Measurements from ENCODE around the gene CYP46A1.
"Not testable (repeated sequence)": the region's sequence is repeated elsewhere in the genome, so short reads cannot be mapped to it uniquely, and the experiment has no call there.

Gene CYP46A1

GRCh38 chr14:99660006-99660566 lies 24.0 kb upstream of the CYP46A1 start:
- Histone ChIP-seq H3K79me2 (ENCODE audit: insufficient read depth, low read length) (no peaks in the 10 kb centered on the region), H3F3A (ENCODE audit: insufficient read depth) (no peaks in the 10 kb centered on the region), H3K9me2 (replicated peaks; ENCODE audit: insufficient read depth, low read length) (no peaks in the 10 kb centered on the region), H3K27me3 (ENCODE audit: low read length) (no peaks in the 10 kb centered on the region), H3K36me3 (ENCODE audit: low read length) (no peaks in the 10 kb centered on the region), H3K4me3 (ENCODE audit: insufficient read depth, low read length, poor library complexity, severe bottlenecking) (no peak overlapping the region), H3K27ac (ENCODE audit: low read depth, low read length) (no peak overlapping the region), H2AFZ (ENCODE audit: low read depth, low read length, severe bottlenecking) (no peak overlapping the region), H3K9me3 (ENCODE audit: insufficient read depth, low read length) (no peaks in the 10 kb centered on the region), H3K9ac (ENCODE audit: low read length) (no peak overlapping the region), H4K20me1 (ENCODE audit: low read depth, low read length) (no peaks in the 10 kb centered on the region), H3K4me2 (ENCODE audit: low read depth, low read length, poor library complexity, severe bottlenecking) (no peak overlapping the region)
- TF ChIP-seq EZH2phosphoT487 (conservative IDR thresholded peaks at IDR 0.05; ENCODE audit: low read length), result no peak

GRCh38 chr14:99660794-99661193 lies 23.3 kb upstream of the CYP46A1 start:
- Histone ChIP-seq H3K4me2 (ENCODE audit: low read depth, low read length, poor library complexity, severe bottlenecking) (no peak overlapping the region), H3F3A (ENCODE audit: insufficient read depth) (no peaks in the 10 kb centered on the region), H3K36me3 (ENCODE audit: low read length) (no peaks in the 10 kb centered on the region), H3K9ac (ENCODE audit: low read length) (no peak overlapping the region), H3K9me2 (replicated peaks; ENCODE audit: insufficient read depth, low read length) (no peaks in the 10 kb centered on the region), H4K20me1 (ENCODE audit: low read depth, low read length) (no peaks in the 10 kb centered on the region), H2AFZ (ENCODE audit: low read depth, low read length, severe bottlenecking) (no peak overlapping the region), H3K9me3 (ENCODE audit: insufficient read depth, low read length) (no peaks in the 10 kb centered on the region), H3K4me3 (ENCODE audit: insufficient read depth, low read length, poor library complexity, severe bottlenecking) (no peak overlapping the region), H3K27me3 (ENCODE audit: low read length) (no peaks in the 10 kb centered on the region), H3K79me2 (ENCODE audit: insufficient read depth, low read length) (no peaks in the 10 kb centered on the region), H3K27ac (ENCODE audit: low read depth, low read length) (no peak overlapping the region)
- TF ChIP-seq EZH2phosphoT487 (conservative IDR thresholded peaks at IDR 0.05; ENCODE audit: low read length) (no peak), CTCF (IDR thresholded peaks at IDR 0.05; ENCODE audit: insufficient read depth, low read length, poor library complexity, severe bottlenecking) (no peak)

- H3K9me2 ChIP-seq (replicated peaks; ENCODE audit: insufficient read depth, low read length), result not testable (repeated sequence)
Measured at GRCh38 chr14:99661206-99661605, 22.9 kb upstream of the CYP46A1 start.

GRCh38 chr14:99662846-99663245 lies 21.3 kb upstream of the CYP46A1 start:
- H3K9me2 ChIP-seq (replicated peaks; ENCODE audit: insufficient read depth, low read length), result no peaks in the 10 kb centered on the region
- H3K27ac ChIP-seq (ENCODE audit: low read depth, low read length), result no peak overlapping the region
- no peak overlapping the region for H3K9ac ChIP-seq (ENCODE audit: low read length)
- no peaks in the 10 kb centered on the region for H4K20me1 ChIP-seq (ENCODE audit: low read depth, low read length)
- H3K36me3 ChIP-seq (ENCODE audit: low read length), result no peaks in the 10 kb centered on the region
- TF ChIP-seq EZH2phosphoT487 (conservative IDR thresholded peaks at IDR 0.05; ENCODE audit: low read length) (no peak), CTCF (IDR thresholded peaks at IDR 0.05; ENCODE audit: insufficient read depth, low read length, poor library complexity, severe bottlenecking) (no peak)
- H3K4me3 ChIP-seq (ENCODE audit: insufficient read depth, low read length, poor library complexity, severe bottlenecking), result no peak overlapping the region
- no peaks in the 10 kb centered on the region for H3K79me2 ChIP-seq (ENCODE audit: insufficient read depth, low read length)
- no peaks in the 10 kb centered on the region for H3K27me3 ChIP-seq (ENCODE audit: low read length)
- H3K4me2 ChIP-seq (ENCODE audit: low read depth, low read length, poor library complexity, severe bottlenecking), result no peak overlapping the region
- no peak overlapping the region for H2AFZ ChIP-seq (ENCODE audit: low read depth, low read length, severe bottlenecking)
- H3F3A ChIP-seq (ENCODE audit: insufficient read depth), result no peaks in the 10 kb centered on the region
- H3K9me3 ChIP-seq (ENCODE audit: insufficient read depth, low read length), result no peaks in the 10 kb centered on the region

More at GRCh38 chr14:99661206-99661605, 22.9 kb upstream of the CYP46A1 start:
- H3K27me3 ChIP-seq (ENCODE audit: low read length); H3K27ac ChIP-seq (ENCODE audit: low read depth, low read length); H4K20me1 ChIP-seq (ENCODE audit: low read depth, low read length); H3K36me3 ChIP-seq (ENCODE audit: low read length); H3K4me3 ChIP-seq (ENCODE audit: insufficient read depth, low read length, poor library complexity, severe bottlenecking); H3K9ac ChIP-seq (ENCODE audit: low read length); H2AFZ ChIP-seq (ENCODE audit: low read depth, low read length, severe bottlenecking); H3K4me2 ChIP-seq (ENCODE audit: low read depth, low read length, poor library complexity, severe bottlenecking); H3K79me2 ChIP-seq (ENCODE audit: insufficient read depth, low read length); H3F3A ChIP-seq (ENCODE audit: insufficient read depth); H3K9me3 ChIP-seq (ENCODE audit: insufficient read depth, low read length): not testable (repeated sequence)

Measured in SU-DHL-6 (cell line).